HCT116 (cell line): ENCODE results near the gene PTPRCAP. TPM values are rescaled to one million over a fixed set of nuclear protein-coding genes. Genes with fewer than 3 reads are reported as not detected.
A peak's percentile ranks its signal among the peaks of the same experiment; 100 is the strongest.

ENCODE experiments used
- ATAC-seq: fragments of 200-7000 bp; cut with Tn5 transposase; 2 replicates; pipeline ENCODE4 v1.9.1; 2020; ENCODE audit warnings: mild to moderate bottlenecking, moderate library complexity
- BruUV-seq: library from RNA; stranded (reverse); fragments of 400-500 nt; replicated peaks from 2 replicates; lab custom pipeline; 2021; lab: Mats Ljungman, UMichigan
- CTCF ChIA-PET: fragments of 300-600 bp; sonication (Branson Sonifier 250); formaldehyde crosslinking; loops from one replicate; lab custom pipeline; 2021; ENCODE audit warnings: antibody characterized with exemption; lab: Charles Lee
- POLR2A ChIA-PET: fragments of 300-600, 350-600 bp; sonication (Branson Sonifier 250); formaldehyde crosslinking; loops from one replicate; lab custom pipeline; 2021; ENCODE audit warnings: antibody characterized with exemption; lab: Charles Lee
- RAD21 ChIA-PET, 2 experiments: fragments of 300-600 bp; sonication (Branson Sonifier 250); formaldehyde crosslinking; loops; one replicate each; lab custom pipeline; 2023; ENCODE audit warnings: low total read pairs in 2 of 2; ENCODE audit not compliant: uncharacterized antibody in 2 of 2, unreplicated experiment in 2 of 2, low non-redundant PET in 1 of 2; lab: Charles Lee
- DNase-seq: peaks from one replicate; pipeline ENCODE4 v3.0.0-alpha.2; 2010; ENCODE audit warnings: low read depth, low spot score
- H2AFZ ChIP-seq: fragments of 200-600 bp; shearing (Covaris generic), sonication (generic); 2 replicates; pipeline ENCODE4 v1.6.1; 2017; ENCODE audit warnings: low read depth, mixed run types, mixed read lengths, antibody characterized with exemption, low read length; ENCODE audit not compliant: poor library complexity, severe bottlenecking
- H3K27ac ChIP-seq: 2 replicates; pipeline ENCODE4 v1.5.1; 2012; ENCODE audit warnings: low read depth, low read length
- H3K27me3 ChIP-seq: fragments of 200-600 bp; sonication (generic); 2 replicates; pipeline ENCODE4 v1.6.1; 2016; ENCODE audit warnings: mixed run types, low read length, mixed read lengths; ENCODE audit not compliant: insufficient read depth
- H3K36me3 ChIP-seq, 2 experiments: fragments of 200-500 bp in 1 of 2; fragments of 200-600 bp in 1 of 2; sonication (Bioruptor generic) in 1 of 2; sonication (generic) in 1 of 2; 2 replicates each; pipeline versions ENCODE4 v1.5.1 to v1.6.1; 2014 to 2016; ENCODE audit warnings: low read length in 2 of 2, inconsistent platforms in 1 of 2, mixed read lengths in 1 of 2, mixed run types in 1 of 2; ENCODE audit not compliant: insufficient read depth in 2 of 2, control insufficient read depth in 1 of 2
- H3K4me1 ChIP-seq, 2 experiments: fragments of 200-600 bp in 1 of 2; sonication (generic) in 1 of 2; 2 replicates each; pipeline versions ENCODE4 v1.5.1 to v1.6.1; 2012 to 2017; ENCODE audit warnings: low read length in 2 of 2, inconsistent platforms in 1 of 2, mild to moderate bottlenecking in 1 of 2, mixed read lengths in 1 of 2, mixed run types in 1 of 2, moderate library complexity in 1 of 2; ENCODE audit not compliant: insufficient read depth in 2 of 2, control insufficient read depth in 1 of 2
- H3K4me2 ChIP-seq: fragments of 200-600 bp; sonication (generic); 2 replicates; pipeline ENCODE4 v1.6.1; 2017; ENCODE audit warnings: mixed run types, low read length, mixed read lengths
- H3K4me3 ChIP-seq, 2 experiments: fragments of 200-600 bp in 1 of 2; sonication (generic) in 1 of 2; replicated peaks in 1 of 2; 2 replicates each; pipeline ENCODE4 v1.5.1; 2011 to 2016; ENCODE audit warnings: low read length in 2 of 2, control low read depth in 1 of 2, low read depth in 1 of 2, mild to moderate bottlenecking in 1 of 2, mixed read lengths in 1 of 2, mixed run types in 1 of 2
- H3K79me2 ChIP-seq: fragments of 200-600 bp; sonication (generic); 2 replicates; pipeline ENCODE4 v1.6.1; 2017; ENCODE audit warnings: mild to moderate bottlenecking, mixed run types, low read length, moderate library complexity, mixed read lengths; ENCODE audit not compliant: insufficient read depth
- H3K9ac ChIP-seq: fragments of 200-600 bp; sonication (generic); 2 replicates; pipeline ENCODE4 v1.6.1; 2016; ENCODE audit warnings: low read length, mixed read lengths
- H3K9me2 ChIP-seq: fragments of 200-600 bp; sonication (generic), shearing (Covaris generic); 2 replicates; pipeline ENCODE4 v1.6.1; 2017; ENCODE audit warnings: mixed run types, mild to moderate bottlenecking, moderate library complexity; ENCODE audit not compliant: insufficient read depth
- H3K9me3 ChIP-seq, 2 experiments: fragments of 200-500 bp in 1 of 2; fragments of 200-600 bp in 1 of 2; sonication (Bioruptor generic) in 1 of 2; sonication (generic) in 1 of 2; 2 replicates each; pipeline ENCODE4 v1.6.1; 2014 to 2017; ENCODE audit warnings: low read length in 2 of 2, mixed read lengths in 2 of 2, inconsistent platforms in 1 of 2, low read depth in 1 of 2, mild to moderate bottlenecking in 1 of 2, mixed run types in 1 of 2, moderate library complexity in 1 of 2; ENCODE audit not compliant: control insufficient read depth in 1 of 2, insufficient read depth in 1 of 2
- H4K20me1 ChIP-seq: fragments of 200-600 bp; sonication (generic), shearing (Covaris generic); 2 replicates; pipeline ENCODE4 v1.6.1; 2017; ENCODE audit warnings: mixed run types, mild to moderate bottlenecking, moderate library complexity; ENCODE audit not compliant: insufficient read depth
- ATF3 ChIP-seq: IDR thresholded peaks from 2 replicates; pipeline ENCODE4 v1.6.1; 2012
- CBX3 ChIP-seq: IDR thresholded peaks from 2 replicates; pipeline ENCODE4 v1.6.1; 2012; ENCODE audit warnings: low read depth
- CEBPB ChIP-seq: IDR thresholded peaks from 2 replicates; pipeline ENCODE4 v1.6.1; 2012; ENCODE audit warnings: low read depth
- CTCF ChIP-seq, 3 experiments: fragments of 200-600 bp in 1 of 3; sonication (generic) in 1 of 3; IDR thresholded peaks in 2 of 3; conservative IDR thresholded peaks in 1 of 3; 2 replicates each; pipeline ENCODE4 v1.5.1; 2012 to 2017; ENCODE audit warnings: low read depth in 2 of 3, low read length in 2 of 3, antibody characterized with exemption in 1 of 3, borderline replicate concordance in 1 of 3, control low read depth in 1 of 3, mild to moderate bottlenecking in 1 of 3, mixed read lengths in 1 of 3, mixed run types in 1 of 3, moderate library complexity in 1 of 3; ENCODE audit not compliant: insufficient read depth in 1 of 3
- EGR1 ChIP-seq: IDR thresholded peaks from 2 replicates; pipeline ENCODE4 v1.6.1; 2012; ENCODE audit warnings: low read depth
- ELF1 ChIP-seq: IDR thresholded peaks from 2 replicates; pipeline ENCODE4 v1.6.1; 2012; ENCODE audit warnings: low read depth, borderline replicate concordance
- EZH2 ChIP-seq: fragments of 200-600 bp; sonication (generic); IDR thresholded peaks from 2 replicates; pipeline ENCODE4 v1.6.1; 2017; ENCODE audit warnings: antibody characterized with exemption, mixed run types
- EZH2phosphoT487 ChIP-seq: fragments of 200-600 bp; IDR thresholded peaks from 2 replicates; pipeline ENCODE4 v1.6.1; 2018; ENCODE audit warnings: antibody characterized with exemption, borderline replicate concordance
- FOSL1 ChIP-seq: IDR thresholded peaks from 2 replicates; pipeline ENCODE4 v1.6.1; 2012; ENCODE audit warnings: low read depth
- JUND ChIP-seq: IDR thresholded peaks from 2 replicates; pipeline ENCODE4 v1.6.1; 2012
- POLR2A ChIP-seq: IDR thresholded peaks from 2 replicates; pipeline ENCODE4 v1.7.0; 2011; ENCODE audit warnings: borderline replicate concordance; ENCODE audit not compliant: insufficient read depth, insufficient read length; ENCODE audit errors: extremely low read depth
- POLR2AphosphoS5 ChIP-seq: IDR thresholded peaks from 2 replicates; pipeline ENCODE4 v1.6.1; 2011; ENCODE audit warnings: mild to moderate bottlenecking, low read depth, low read length, moderate library complexity
- SP1 ChIP-seq: IDR thresholded peaks from 2 replicates; pipeline ENCODE4 v1.6.1; 2012; ENCODE audit warnings: low read depth
- SRF ChIP-seq: IDR thresholded peaks from 2 replicates; pipeline ENCODE4 v1.6.1; 2012; ENCODE audit warnings: low read depth
- TCF7L2 ChIP-seq: IDR thresholded peaks from 2 replicates; pipeline ENCODE4 v1.7.0; 2011; ENCODE audit warnings: borderline replicate concordance, inconsistent platforms; ENCODE audit not compliant: insufficient read depth, insufficient read length; ENCODE audit errors: extremely low read depth
- YY1 ChIP-seq: IDR thresholded peaks from 2 replicates; pipeline ENCODE4 v1.6.1; 2011; ENCODE audit warnings: low read length, low read depth, moderate library complexity, mild to moderate bottlenecking; ENCODE audit not compliant: insufficient replicate concordance; ENCODE audit errors: extremely low read depth
- ZBTB33 ChIP-seq: IDR thresholded peaks from 2 replicates; pipeline ENCODE4 v1.6.1; 2011; ENCODE audit warnings: mild to moderate bottlenecking, low read length, moderate library complexity; ENCODE audit not compliant: insufficient replicate concordance; ENCODE audit errors: extremely low read depth
- ZFX ChIP-seq: fragments of 450-650 bp; IDR thresholded peaks from 2 replicates; pipeline ENCODE4 v1.6.1; 2017
- ZNF274 ChIP-seq: fragments of 200-500 bp; sonication (Bioruptor generic); IDR thresholded peaks from 2 replicates; pipeline ENCODE4 v1.6.1; 2014; ENCODE audit warnings: mild to moderate bottlenecking, low read depth, low read length, inconsistent platforms
- intact Hi-C: fragments of 100-400 bp; cut with micrococcal nuclease; formaldehyde crosslinking; loops from 2 replicates; pipeline ENCODE4 v1.10.0; 2022
- total RNA-seq: library from RNA; stranded (reverse); gene quantifications from one replicate; pipeline ENCODE4 v1.2.1, GENCODE V29; 2021; ENCODE audit not compliant: unreplicated experiment

Gene PTPRCAP
- total RNA-seq, 1 experiment from 2014 or later: 1.4 TPM

GRCh38 chr11:67418476-67419281 lies 18.8 kb downstream of the PTPRCAP start:
- H3K4me3 ChIP-seq: no peak overlapping the region
- H3K27me3 ChIP-seq: no peaks in the 10 kb centered on the region
- TF ChIP-seq ZFX: no peak
- no peak for TF ChIP-seq POLR2A
- TF ChIP-seq SRF: no peak
- no peak for TF ChIP-seq TCF7L2
- TF ChIP-seq EZH2: no peak
- no peak for TF ChIP-seq EZH2phosphoT487
- TF ChIP-seq CBX3: no peak
- no peak for TF ChIP-seq YY1
- no peak for TF ChIP-seq ZNF274
- no peak for TF ChIP-seq ZBTB33
- no peak for TF ChIP-seq EGR1
- no peak for TF ChIP-seq ATF3
- no peak for TF ChIP-seq SP1
- TF ChIP-seq JUND: no peak
- TF ChIP-seq CTCF (IDR thresholded peaks at IDR 0.05 in 2 of 3, conservative IDR thresholded peaks at IDR 0.05 in 1 of 3; ENCODE audit: borderline replicate concordance in 1 of 3, insufficient read depth in 1 of 3, low read depth in 2 of 3, low read length in 2 of 3): no peak
- no peak for TF ChIP-seq CEBPB
- TF ChIP-seq POLR2AphosphoS5: no peak
- TF ChIP-seq ELF1: no peak
- TF ChIP-seq FOSL1: no peak
- CTCF ChIA-PET: interaction anchor here (1.8 kb wide), 1 partner anchor 17 kb away, joined by 8 read pairs; the partner anchor contains the start of gene PPP1CA
- no peaks in the 10 kb centered on the region for H3K79me2 ChIP-seq
- H3K27ac ChIP-seq: peak overlapping the region; percentile 15; the same call in 1 of the 2 replicates
- no peaks in the 10 kb centered on the region for H3K9me2 ChIP-seq
- H2AFZ ChIP-seq: no peak overlapping the region
- BruUV-seq: no TSS peak
- H3K4me2 ChIP-seq: no peak overlapping the region
- intact Hi-C loops: no loop called here
- H3K9me3 ChIP-seq: no peaks in the 10 kb centered on the region
- RAD21 ChIA-PET: no interaction called here
- H3K4me1 ChIP-seq: peaks cover 23 to 51% of the 10 kb centered on the region in 2 experiments; a peak in 3 of 4 replicates
- H3K36me3 ChIP-seq: no peaks in the 10 kb centered on the region
- no peak overlapping the region for H3K9ac ChIP-seq
- POLR2A ChIA-PET: no interaction called here
- no peak for ATAC-seq
- no peaks in the 10 kb centered on the region for H4K20me1 ChIP-seq
- no peak for DNase-seq
